Tibial nerve (tissue), 4 donors: ENCODE measurements around the gene PTPRD. TPM values are rescaled to one million over a fixed set of nuclear protein-coding genes. Genes with fewer than 3 reads are reported as not detected.

Experiments
- DNase-seq, 2 donors: peaks; one replicate each; pipeline ENCODE4 v3.0.0-alpha.2; 2019; ENCODE audit warnings: low spot score in 2 of 2
- H3K27ac ChIP-seq, 4 donors: fragments of 200-600 bp; sonication (generic) in 3 of 4; one replicate each; pipeline ENCODE4 v1.5.1; 2017 to 2019; ENCODE audit warnings: mild to moderate bottlenecking in 1 of 4
- H3K27me3 ChIP-seq, 2 donors: fragments of 200-600 bp; sonication (generic) in 1 of 2; one replicate each; pipeline versions ENCODE4 v1.5.1 to v1.6.0; 2017 to 2019
- H3K36me3 ChIP-seq, 3 donors: fragments of 200-600 bp; sonication (generic); one replicate each; pipeline ENCODE4 v1.5.1; 2018 to 2019
- H3K4me1 ChIP-seq, 4 donors: fragments of 200-600 bp; sonication (generic) in 3 of 4; one replicate each; pipeline ENCODE4 v1.5.1; 2017 to 2019
- H3K4me3 ChIP-seq, 4 donors: fragments of 200-600 bp; sonication (generic) in 3 of 4; one replicate each; pipeline ENCODE4 v1.5.1; 2017 to 2019; ENCODE audit warnings: mild to moderate bottlenecking in 1 of 4, moderate library complexity in 1 of 4
- H3K9me3 ChIP-seq, 4 donors: fragments of 200-600 bp; sonication (generic) in 3 of 4; one replicate each; pipeline ENCODE4 v1.5.1; 2017 to 2019
- EP300 ChIP-seq, 2 donors: sonication (generic); formaldehyde crosslinking; IDR thresholded peaks; one replicate each; pipeline ENCODE4 v1.6.1; 2017; ENCODE audit warnings: antibody characterized with exemption in 2 of 2, mild to moderate bottlenecking in 1 of 2
- POLR2A ChIP-seq, 2 donors: fragments of 450-650 bp; IDR thresholded peaks; one replicate each; pipeline ENCODE4 v1.6.1; 2017; ENCODE audit warnings: antibody characterized with exemption in 2 of 2, mild to moderate bottlenecking in 2 of 2, moderate library complexity in 2 of 2
- WGBS, 2 donors: methylation state at CpG; one replicate each; pipeline ENCODE4 v1.1.5; 2018; 5-methylcytosine and 5-hydroxymethylcytosine counted together
- total RNA-seq, 4 donors: library from RNA; depleted of rRNA; stranded (reverse); fragments of >200 nt; gene quantifications; one replicate each; pipeline ENCODE4 v1.1.0, GENCODE V29; 2016
- TF ChIP-seq, protein P1 (sequence below), 5 experiments: fragments of 200-600 bp in 3 of 5; fragments of 450-650 bp in 2 of 5; sonication (generic) in 3 of 5; IDR thresholded peaks; one replicate each; pipeline ENCODE4 v1.5.1; 2016 to 2019; ENCODE audit warnings: antibody characterized with exemption in 5 of 5, mild to moderate bottlenecking in 3 of 5, moderate library complexity in 2 of 5

The PTPRD gene
- total RNA-seq, 4 donors from 2014 or later, result 1.7 to 13.2 (median 5.1) TPM

DNA sequence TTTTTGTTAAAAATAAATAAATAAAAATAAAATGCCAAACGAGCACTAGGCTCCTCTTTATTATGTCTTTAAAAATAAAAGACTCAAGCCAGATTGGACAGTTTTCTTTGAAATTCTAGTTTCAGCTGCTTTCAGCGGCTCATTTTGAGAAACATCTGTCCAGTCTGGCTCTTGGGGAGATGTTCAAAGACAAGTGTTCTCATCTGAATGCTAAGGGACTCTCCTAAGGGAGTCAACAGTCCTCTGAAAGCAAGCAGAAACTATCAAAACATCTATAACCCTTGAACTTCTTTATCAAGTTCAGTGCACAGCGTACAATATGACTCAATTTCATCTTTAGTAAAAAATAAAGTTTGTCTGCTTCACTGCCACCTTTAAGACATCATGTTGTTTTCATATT is 1927.0 kb downstream of the PTPRD start:
- DNase-seq, result no peak
- H3K27me3 ChIP-seq, result no peaks in the 10 kb centered on the region
- H3K9me3 ChIP-seq, result no peaks in the 10 kb centered on the region
- no peaks in the 10 kb centered on the region for H3K36me3 ChIP-seq
- H3K4me3 ChIP-seq, result no peak overlapping the region
- TF ChIP-seq EP300 (IDR thresholded peaks at IDR 0.05) (no peak), POLR2A (IDR thresholded peaks at IDR 0.05) (no peak)
- TF ChIP-seq, protein P1, sequence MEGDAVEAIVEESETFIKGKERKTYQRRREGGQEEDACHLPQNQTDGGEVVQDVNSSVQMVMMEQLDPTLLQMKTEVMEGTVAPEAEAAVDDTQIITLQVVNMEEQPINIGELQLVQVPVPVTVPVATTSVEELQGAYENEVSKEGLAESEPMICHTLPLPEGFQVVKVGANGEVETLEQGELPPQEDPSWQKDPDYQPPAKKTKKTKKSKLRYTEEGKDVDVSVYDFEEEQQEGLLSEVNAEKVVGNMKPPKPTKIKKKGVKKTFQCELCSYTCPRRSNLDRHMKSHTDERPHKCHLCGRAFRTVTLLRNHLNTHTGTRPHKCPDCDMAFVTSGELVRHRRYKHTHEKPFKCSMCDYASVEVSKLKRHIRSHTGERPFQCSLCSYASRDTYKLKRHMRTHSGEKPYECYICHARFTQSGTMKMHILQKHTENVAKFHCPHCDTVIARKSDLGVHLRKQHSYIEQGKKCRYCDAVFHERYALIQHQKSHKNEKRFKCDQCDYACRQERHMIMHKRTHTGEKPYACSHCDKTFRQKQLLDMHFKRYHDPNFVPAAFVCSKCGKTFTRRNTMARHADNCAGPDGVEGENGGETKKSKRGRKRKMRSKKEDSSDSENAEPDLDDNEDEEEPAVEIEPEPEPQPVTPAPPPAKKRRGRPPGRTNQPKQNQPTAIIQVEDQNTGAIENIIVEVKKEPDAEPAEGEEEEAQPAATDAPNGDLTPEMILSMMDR (IDR thresholded peaks at IDR 0.05), result no peak
- WGBS, 2 donors, result 77 to 81% methylated on average over 3 of the region's 3 CpGs
- no peak overlapping the region for H3K27ac ChIP-seq
- H3K4me1 ChIP-seq, result no peaks in the 10 kb centered on the region

DNA sequence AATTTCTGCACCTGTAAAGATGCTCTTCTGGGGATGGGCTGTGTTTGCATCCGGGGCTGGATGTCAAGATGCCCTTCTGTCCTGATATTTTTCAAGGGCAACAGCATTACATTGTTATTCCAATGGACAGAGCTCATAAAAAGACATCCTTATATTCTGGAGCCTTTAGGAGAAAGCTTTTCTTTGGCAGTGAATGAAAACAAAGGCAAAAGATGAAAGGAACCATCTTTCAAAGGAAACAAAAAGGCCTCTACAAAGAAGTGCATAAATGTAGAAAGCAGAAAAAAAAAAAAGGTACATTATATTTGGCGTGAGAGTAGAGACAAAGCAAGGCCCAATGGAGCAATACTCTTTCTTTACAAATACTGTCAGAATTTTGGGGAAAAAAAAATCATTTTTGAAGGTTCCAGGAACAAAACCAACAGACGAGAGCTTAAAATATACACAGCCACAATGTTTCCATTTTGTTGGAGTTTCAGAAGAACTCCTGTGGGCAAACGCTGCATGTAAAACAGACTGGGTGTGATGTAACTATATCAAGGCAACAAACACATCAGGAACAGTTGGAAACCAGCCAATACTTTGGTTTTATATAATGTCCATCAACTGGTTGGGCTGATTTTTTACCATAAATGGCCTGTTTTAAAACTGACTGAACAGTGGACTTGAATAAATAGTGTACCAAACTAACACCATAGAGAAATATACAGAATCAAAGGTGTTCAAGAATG is 1927.7 kb downstream of the PTPRD start:
- no peak for DNase-seq
- TF ChIP-seq, protein P1 (IDR thresholded peaks at IDR 0.05), result no peak
- TF ChIP-seq POLR2A (IDR thresholded peaks at IDR 0.05), result no peak
- TF ChIP-seq EP300 (IDR thresholded peaks at IDR 0.05), result no peak
- no peaks in the 10 kb centered on the region for H3K27me3 ChIP-seq
- H3K4me1 ChIP-seq, result no peaks in the 10 kb centered on the region
- H3K36me3 ChIP-seq, result no peaks in the 10 kb centered on the region
- 68 to 69% methylated on average over 4 of the region's 4 CpGs for WGBS, 2 donors
- H3K27ac ChIP-seq, result no peak overlapping the region
- no peak overlapping the region for H3K4me3 ChIP-seq
- H3K9me3 ChIP-seq, result no peaks in the 10 kb centered on the region

DNA sequence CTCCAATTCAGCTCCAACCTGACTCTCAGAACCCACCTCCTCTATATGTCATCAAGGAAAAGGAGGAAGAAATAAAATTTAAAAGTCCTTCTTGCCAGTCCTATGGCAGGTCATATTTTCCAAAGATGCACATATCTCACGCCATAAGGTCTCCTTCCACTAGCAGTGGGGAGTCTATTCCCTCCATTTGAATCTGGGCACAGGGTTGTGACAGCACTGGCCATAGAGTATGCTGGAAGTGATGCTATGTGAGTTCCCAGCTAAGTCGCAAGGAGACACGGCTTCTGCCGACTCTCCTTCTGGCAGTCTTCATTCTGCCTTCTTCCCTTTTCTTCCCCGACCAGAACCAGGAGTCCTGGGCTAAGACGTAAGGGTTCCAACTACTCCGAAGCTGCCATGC is 1929.3 kb downstream of the PTPRD start:
- Histone ChIP-seq H3K27me3 (no peaks in the 10 kb centered on the region), H3K4me1 (peaks cover 0 to 10% (median 2%) of the 10 kb centered on the region in 4 donors), H3K4me3 (no peak overlapping the region), H3K9me3 (no peaks in the 10 kb centered on the region), H3K36me3 (no peaks in the 10 kb centered on the region), H3K27ac (no peak overlapping the region)
- DNase-seq, result no peak
- TF ChIP-seq POLR2A (IDR thresholded peaks at IDR 0.05), result no peak
- TF ChIP-seq EP300 (IDR thresholded peaks at IDR 0.05), result no peak
- TF ChIP-seq, protein P1 (IDR thresholded peaks at IDR 0.05), result no peak
- 87 to 91% methylated on average over 7 of the region's 7 CpGs for WGBS, 2 donors

DNA sequence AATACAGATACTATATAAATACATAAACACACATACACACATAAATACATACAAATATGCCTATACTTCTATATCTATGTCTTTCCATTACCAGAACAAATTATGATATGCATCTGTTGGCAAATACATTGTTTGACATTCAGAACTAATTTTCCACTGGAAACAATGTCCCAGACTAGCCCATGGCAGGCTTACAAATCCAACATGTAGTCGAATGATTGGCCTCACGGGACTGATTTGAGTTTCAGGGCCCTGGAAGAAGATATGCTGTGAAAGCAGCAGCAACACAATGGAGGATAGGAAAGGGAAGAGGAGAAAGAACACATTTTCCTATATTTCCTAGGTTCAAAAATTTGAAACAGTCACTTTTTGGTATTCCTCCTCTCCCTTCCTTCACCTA is 1932.1 kb downstream of the PTPRD start:
- Histone ChIP-seq H3K4me3 (no peak overlapping the region), H3K36me3 (no peaks in the 10 kb centered on the region), H3K27ac (no peak overlapping the region), H3K4me1 (peaks cover 0 to 18% (median 2%) of the 10 kb centered on the region in 4 donors), H3K27me3 (no peaks in the 10 kb centered on the region), H3K9me3 (no peaks in the 10 kb centered on the region)
- DNase-seq, result no peak
- WGBS, 2 donors, result 71 to 75% methylated on average over 2 of the region's 2 CpGs
- TF ChIP-seq, protein P1 (IDR thresholded peaks at IDR 0.05), result no peak
- no peak for TF ChIP-seq EP300 (IDR thresholded peaks at IDR 0.05)
- TF ChIP-seq POLR2A (IDR thresholded peaks at IDR 0.05), result no peak

DNA sequence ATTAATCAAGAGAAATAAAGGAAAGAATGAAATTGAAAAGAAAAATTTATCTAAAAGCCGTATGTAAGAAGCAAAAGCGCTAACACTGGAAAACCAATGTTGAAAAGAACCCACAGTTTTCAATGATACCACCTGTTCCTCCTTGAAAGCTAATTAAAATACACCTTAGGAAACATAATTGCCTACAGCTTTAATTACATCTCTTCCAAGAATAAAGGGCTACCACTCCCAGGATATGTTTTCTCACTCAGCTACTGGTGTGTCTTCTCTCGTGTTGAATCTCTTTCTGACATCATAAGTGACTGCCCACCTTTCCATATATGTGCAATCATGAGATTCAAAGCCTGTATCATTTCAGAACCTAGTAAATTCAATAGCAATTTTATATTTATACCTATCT is 1932.6 kb downstream of the PTPRD start:
- no peak overlapping the region for H3K27ac ChIP-seq
- DNase-seq, result no peak
- H3K36me3 ChIP-seq, result no peaks in the 10 kb centered on the region
- WGBS, 2 donors, result 88% methylated on average over 3 of the region's 3 CpGs
- TF ChIP-seq EP300 (IDR thresholded peaks at IDR 0.05), result no peak
- TF ChIP-seq, protein P1 (IDR thresholded peaks at IDR 0.05), result no peak
- TF ChIP-seq POLR2A (IDR thresholded peaks at IDR 0.05), result no peak
- peaks cover 0 to 18% (median 2%) of the 10 kb centered on the region in 4 donors for H3K4me1 ChIP-seq
- H3K4me3 ChIP-seq, result no peak overlapping the region
- H3K27me3 ChIP-seq, result no peaks in the 10 kb centered on the region
- no peaks in the 10 kb centered on the region for H3K9me3 ChIP-seq
